Esophagus squamous epithelium (tissue), 5 donors: Measurements from ENCODE around the gene DLD. TPM values are rescaled to one million over a fixed set of nuclear protein-coding genes. Genes with fewer than 3 reads are reported as not detected.

Experiments used
- DNase-seq: peaks from one replicate; lab custom pipeline; 2025; lab: John Stamatoyannopoulos, UW
- H3K27ac ChIP-seq, 4 donors: fragments of 200-600 bp; sonication (generic); one replicate each; pipeline ENCODE4 v1.5.1; 2016 to 2019; ENCODE audit warnings: mild to moderate bottlenecking in 1 of 4
- H3K27me3 ChIP-seq, 4 donors: fragments of 200-600 bp; sonication (generic); 1 replicate in 3 of 4; 2 replicates in 1 of 4; pipeline versions ENCODE4 v1.5.1 to v1.6.0; 2017 to 2021; ENCODE audit warnings: antibody characterized with exemption in 1 of 4
- H3K36me3 ChIP-seq, 3 donors: fragments of 200-600 bp; sonication (generic); one replicate each; pipeline ENCODE4 v1.5.1; 2016 to 2019
- H3K4me1 ChIP-seq, 3 donors: fragments of 200-600 bp; sonication (generic); one replicate each; pipeline ENCODE4 v1.5.1; 2017 to 2019
- H3K4me3 ChIP-seq, 4 donors: fragments of 200-600 bp; sonication (generic); 1 replicate in 3 of 4; 2 replicates in 1 of 4; pipeline ENCODE4 v1.5.1; 2016 to 2019; ENCODE audit warnings: mild to moderate bottlenecking in 2 of 4, moderate library complexity in 1 of 4
- H3K9me3 ChIP-seq, 3 donors: fragments of 200-600 bp; sonication (generic); one replicate each; pipeline ENCODE4 v1.5.1; 2016 to 2019
- CTCF ChIP-seq, 6 experiments: fragments of 450-650 bp in 4 of 6; fragments of 200-600 bp in 2 of 6; sonication (generic) in 2 of 6; IDR thresholded peaks; one replicate each; pipeline ENCODE4 v1.5.1; 2016 to 2019; ENCODE audit warnings: antibody characterized with exemption in 6 of 6, mild to moderate bottlenecking in 4 of 6, moderate library complexity in 4 of 6
- POLR2A ChIP-seq, 4 donors: fragments of 450-650 bp; IDR thresholded peaks; one replicate each; pipeline ENCODE4 v1.6.1; 2017; ENCODE audit warnings: antibody characterized with exemption in 4 of 4, mild to moderate bottlenecking in 4 of 4, moderate library complexity in 3 of 4
- WGBS, 2 donors: methylation state at CpG; one replicate each; pipeline ENCODE4 v1.1.5; 2018; 5-methylcytosine and 5-hydroxymethylcytosine counted together
- intact Hi-C: fragments of 100-400 bp; cut with DNase I; formaldehyde crosslinking; loops from one replicate; pipeline ENCODE4 v1.15.0; 2022
- total RNA-seq, 4 donors: library from RNA; depleted of rRNA; stranded (reverse); fragments of >200 nt; gene quantifications; one replicate each; pipeline ENCODE4 v1.1.0, GENCODE V29; 2016
- donor health status: DM: yes; HTN: yes; CAD: no.

Gene DLD
- total RNA-seq, 4 donors from 2014 or later, result 48.6 to 132 (median 72.7) TPM

- no peaks in the 10 kb centered on the region for H3K27me3 ChIP-seq
- no peak overlapping the region for H3K4me3 ChIP-seq
- peaks cover 22 to 52% (median 37%) of the 10 kb centered on the region in 3 donors for H3K4me1 ChIP-seq
- peaks cover 0 to 54% (median 4%) of the 10 kb centered on the region in 3 donors for H3K36me3 ChIP-seq
- DNase-seq, result no peak
- 39 to 41% methylated on average over 3 to 6 of the region's 6 CpGs for WGBS, 2 donors
- intact Hi-C loops, result no loop called here
- TF ChIP-seq POLR2A (IDR thresholded peaks at IDR 0.05) (no peak), CTCF (IDR thresholded peaks at IDR 0.05) (no peak)
- peak overlapping the region; percentile 33 to 92 (median 76) for H3K27ac ChIP-seq
- H3K9me3 ChIP-seq, result no peaks in the 10 kb centered on the region
Observed at GRCh38 chr7:107938456-107939250, 47.7 kb downstream of the DLD start.

GRCh38 chr7:107939573-107940489, 48.8 kb downstream of the DLD start:
- 35 to 54% methylated on average over 8 to 15 of the region's 16 CpGs for WGBS, 2 donors
- Histone ChIP-seq H3K9me3 (no peaks in the 10 kb centered on the region), H3K4me3 (no peak overlapping the region), H3K36me3 (peaks cover 0 to 53% (median 4%) of the 10 kb centered on the region in 3 donors), H3K27me3 (no peaks in the 10 kb centered on the region), H3K27ac (peak overlapping the region; percentile 37 to 92 (median 76)), H3K4me1 (peaks cover 22 to 46% (median 37%) of the 10 kb centered on the region in 3 donors)
- intact Hi-C loops, result no loop called here
- no peak for DNase-seq
- TF ChIP-seq CTCF (IDR thresholded peaks at IDR 0.05) (no peak), POLR2A (IDR thresholded peaks at IDR 0.05) (no peak)

- no peaks in the 10 kb centered on the region for H3K9me3 ChIP-seq
- no peak overlapping the region for H3K4me3 ChIP-seq
- intact Hi-C loops, result no loop called here
- WGBS, 2 donors, result 86 to 99% methylated on average over 3 to 4 of the region's 4 CpGs
- no peaks in the 10 kb centered on the region for H3K27me3 ChIP-seq
- peak overlapping the region in 3 of 4 donors; percentile 75 to 92 (median 76) for H3K27ac ChIP-seq
- H3K4me1 ChIP-seq, result peaks cover 22 to 46% (median 37%) of the 10 kb centered on the region in 3 donors
- peaks cover 0 to 50% (median 0%) of the 10 kb centered on the region in 3 donors for H3K36me3 ChIP-seq
- TF ChIP-seq CTCF (IDR thresholded peaks at IDR 0.05), result no peak
- no peak for DNase-seq
Observed at GRCh38 chr7:107940951-107941350, 50.0 kb downstream of the DLD start.

GRCh38 chr7:107943018-107943417, 52.0 kb downstream of the DLD start:
- H3K4me1 ChIP-seq, result peaks cover 8 to 28% (median 26%) of the 10 kb centered on the region in 3 donors
- DNase-seq, result no peak
- H3K36me3 ChIP-seq, result peaks cover 0 to 61% (median 0%) of the 10 kb centered on the region in 3 donors
- intact Hi-C loops, result no loop called here
- WGBS, 2 donors, result 87 to 92% methylated on average over 4 of the region's 4 CpGs
- H3K27me3 ChIP-seq, result no peaks in the 10 kb centered on the region
- TF ChIP-seq POLR2A (IDR thresholded peaks at IDR 0.05) (no peak), CTCF (IDR thresholded peaks at IDR 0.05) (no peak)
- no peaks in the 10 kb centered on the region for H3K9me3 ChIP-seq
- no peak overlapping the region for H3K4me3 ChIP-seq
- no peak overlapping the region for H3K27ac ChIP-seq
